ENCODE results near the gene EYA3. TPM values are rescaled to one million over a fixed set of nuclear protein-coding genes. Genes with fewer than 3 reads are reported as not detected.

Gene EYA3
- total and polyA plus RNA-seq, 2 donors (not counting 3 experiments of a cell fraction or from before 2014, with no cell fraction given): 12.7 to 33.0 TPM

DNA sequence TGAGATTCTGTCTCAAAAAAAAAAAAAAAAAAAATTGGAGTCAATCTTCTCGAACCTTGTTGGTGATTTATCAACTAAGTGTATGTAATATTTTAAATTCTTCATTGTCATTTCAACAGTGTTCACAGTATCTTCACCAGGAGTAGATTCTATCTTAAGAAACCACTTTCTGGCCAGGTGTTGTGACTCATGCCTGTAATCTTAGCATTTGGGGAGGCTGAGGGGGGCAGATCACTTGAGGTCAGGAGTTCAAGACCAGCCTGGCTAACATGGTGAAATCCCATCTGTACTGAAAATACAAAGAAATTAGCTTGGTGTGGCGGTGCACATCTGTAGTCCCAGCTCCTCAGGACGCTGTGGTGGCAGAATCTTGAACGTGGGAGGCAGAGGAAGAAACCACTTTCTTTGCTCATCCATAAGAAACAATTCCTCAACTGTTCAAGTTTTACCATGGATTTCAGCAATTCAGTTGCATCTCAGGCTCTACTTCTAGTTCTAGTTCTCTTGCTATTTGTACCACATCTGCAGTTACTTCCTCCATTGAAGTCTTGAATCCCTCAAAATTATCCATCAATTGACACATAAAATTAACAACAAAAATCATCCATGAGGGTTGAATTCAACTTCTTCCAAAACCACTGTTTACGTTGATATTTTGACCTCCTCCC is 30.4 kb upstream of the EYA3 start:
- Histone ChIP-seq H3K9me3 (replicated peaks; ENCODE audit: control insufficient read depth, insufficient read depth, low read length) (no peaks in the 10 kb centered on the region), H3K4me1 (ENCODE audit: control insufficient read depth, extremely low read depth, insufficient read depth, low read length) (no peaks in the 10 kb centered on the region), H3K9ac (replicated peaks; ENCODE audit: extremely low read depth, insufficient read depth, low read length) (no peak overlapping the region), H3K4me3 (replicated peaks in 1 of 3; ENCODE audit: insufficient read depth in 1 of 3, low read depth in 1 of 3, low read length in 3 of 3) (no peak overlapping the region), H3K27me3 (ENCODE audit: control insufficient read depth in 2 of 2, insufficient read depth in 2 of 2, low read length in 2 of 2) (no peaks in the 10 kb centered on the region), H3K79me2 (ENCODE audit: control insufficient read depth, insufficient read depth, low read length) (no peaks in the 10 kb centered on the region), H3K27ac (ENCODE audit: insufficient read depth, low read depth, low read length) (no peak overlapping the region), H3K9me1 (replicated peaks; ENCODE audit: control insufficient read depth, extremely low read depth, insufficient read depth, low read length) (no peaks in the 10 kb centered on the region), H3K36me3 (ENCODE audit: control insufficient read depth in 2 of 2, extremely low read depth in 1 of 2, insufficient read depth in 2 of 2, low read length in 2 of 2) (no peaks in the 10 kb centered on the region), H4K20me1 (replicated peaks; ENCODE audit: control insufficient read depth, extremely low read depth, insufficient read depth, low read length) (no peaks in the 10 kb centered on the region), H3K4me2 (ENCODE audit: insufficient read depth, low read length) (no peak overlapping the region), H2AFZ (ENCODE audit: low read depth, low read length) (no peak overlapping the region)
- DNase-seq (ENCODE audit: low read depth, low spot score): no peak
- FAIRE-seq: no peak
- no TSS peak for BruUV-seq (replicated peaks)
- dilution Hi-C loops (cut with MboI; ENCODE audit: extremely low pct_ligation_motif_present, low sequenced_read_pairs): no loop called here
- ChIA-PET CTCF (interaction anchor here (1.4 kb wide), 1 partner anchor 11 kb away, joined by 3 read pairs; no protein-coding TSS in a partner anchor), POLR2A (no interaction called here)
- intact Hi-C loops (cut with micrococcal nuclease): no loop called here
- TF ChIP-seq, protein P1, sequence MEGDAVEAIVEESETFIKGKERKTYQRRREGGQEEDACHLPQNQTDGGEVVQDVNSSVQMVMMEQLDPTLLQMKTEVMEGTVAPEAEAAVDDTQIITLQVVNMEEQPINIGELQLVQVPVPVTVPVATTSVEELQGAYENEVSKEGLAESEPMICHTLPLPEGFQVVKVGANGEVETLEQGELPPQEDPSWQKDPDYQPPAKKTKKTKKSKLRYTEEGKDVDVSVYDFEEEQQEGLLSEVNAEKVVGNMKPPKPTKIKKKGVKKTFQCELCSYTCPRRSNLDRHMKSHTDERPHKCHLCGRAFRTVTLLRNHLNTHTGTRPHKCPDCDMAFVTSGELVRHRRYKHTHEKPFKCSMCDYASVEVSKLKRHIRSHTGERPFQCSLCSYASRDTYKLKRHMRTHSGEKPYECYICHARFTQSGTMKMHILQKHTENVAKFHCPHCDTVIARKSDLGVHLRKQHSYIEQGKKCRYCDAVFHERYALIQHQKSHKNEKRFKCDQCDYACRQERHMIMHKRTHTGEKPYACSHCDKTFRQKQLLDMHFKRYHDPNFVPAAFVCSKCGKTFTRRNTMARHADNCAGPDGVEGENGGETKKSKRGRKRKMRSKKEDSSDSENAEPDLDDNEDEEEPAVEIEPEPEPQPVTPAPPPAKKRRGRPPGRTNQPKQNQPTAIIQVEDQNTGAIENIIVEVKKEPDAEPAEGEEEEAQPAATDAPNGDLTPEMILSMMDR (IDR thresholded peaks at IDR 0.05; ENCODE audit: extremely low read depth in 1 of 2, insufficient read depth in 1 of 2, low read depth in 1 of 2, low read length in 2 of 2): no peak
- TF ChIP-seq MYC (IDR thresholded peaks at IDR 0.05; ENCODE audit: low read depth, low read length): no peak
- TF ChIP-seq, protein P2, sequence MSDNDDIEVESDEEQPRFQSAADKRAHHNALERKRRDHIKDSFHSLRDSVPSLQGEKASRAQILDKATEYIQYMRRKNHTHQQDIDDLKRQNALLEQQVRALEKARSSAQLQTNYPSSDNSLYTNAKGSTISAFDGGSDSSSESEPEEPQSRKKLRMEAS (IDR thresholded peaks at IDR 0.05; ENCODE audit: insufficient read depth, insufficient read length): no peak

DNA sequence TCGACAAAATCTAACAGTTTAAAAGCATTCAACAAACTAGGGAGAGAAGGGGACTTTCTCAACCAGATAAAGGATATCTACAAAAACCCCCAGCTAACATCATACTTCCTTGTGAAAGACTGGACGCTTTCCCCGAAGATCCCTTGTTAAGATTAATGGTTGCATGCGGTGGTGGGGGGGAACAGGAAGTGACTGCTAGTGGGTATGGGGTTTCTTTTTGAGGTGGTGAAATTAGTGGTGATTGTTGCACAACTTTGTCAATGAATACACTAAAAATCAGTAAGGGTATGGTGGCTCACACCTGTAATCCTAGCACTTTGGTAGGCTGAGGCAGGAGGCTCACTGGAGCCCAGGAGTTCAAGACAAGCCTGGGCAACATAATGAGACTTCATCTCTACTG is 26.9 kb upstream of the EYA3 start:
- H3K9me3 ChIP-seq (replicated peaks; ENCODE audit: control insufficient read depth, insufficient read depth, low read length): no peaks in the 10 kb centered on the region
- no peak overlapping the region for H2AFZ ChIP-seq (ENCODE audit: low read depth, low read length)
- H3K79me2 ChIP-seq (ENCODE audit: control insufficient read depth, insufficient read depth, low read length): no peaks in the 10 kb centered on the region
- H3K27ac ChIP-seq (ENCODE audit: insufficient read depth, low read depth, low read length): no peak overlapping the region
- no peaks in the 10 kb centered on the region for H4K20me1 ChIP-seq (replicated peaks; ENCODE audit: control insufficient read depth, extremely low read depth, insufficient read depth, low read length)
- intact Hi-C loops (cut with micrococcal nuclease): no loop called here
- no peaks in the 10 kb centered on the region for H3K9me1 ChIP-seq (replicated peaks; ENCODE audit: control insufficient read depth, extremely low read depth, insufficient read depth, low read length)
- H3K36me3 ChIP-seq (ENCODE audit: control insufficient read depth in 2 of 2, extremely low read depth in 1 of 2, insufficient read depth in 2 of 2, low read length in 2 of 2): no peaks in the 10 kb centered on the region
- POLR2A ChIA-PET: no interaction called here
- CTCF ChIA-PET: interaction anchor here (1.8 kb wide), 1 partner anchor 94 kb away, joined by 5 read pairs; no protein-coding TSS in a partner anchor
- no peaks in the 10 kb centered on the region for H3K27me3 ChIP-seq (ENCODE audit: control insufficient read depth in 2 of 2, insufficient read depth in 2 of 2, low read length in 2 of 2)
- TF ChIP-seq JUN (IDR thresholded peaks at IDR 0.05; ENCODE audit: borderline replicate concordance, insufficient read depth, insufficient read length, low read depth) (no peak), POLR2AphosphoS5 (IDR thresholded peaks at IDR 0.05; ENCODE audit: insufficient read depth, low read depth, low read length) (no peak), GATA2 (IDR thresholded peaks at IDR 0.05; ENCODE audit: insufficient read depth, insufficient read length, low read depth, low read length) (no peak), FOS (IDR thresholded peaks at IDR 0.05; ENCODE audit: borderline replicate concordance, insufficient read depth, low read length) (no peak), EZH2 (IDR thresholded peaks at IDR 0.05; ENCODE audit: borderline replicate concordance, low read depth, low read length, severe bottlenecking) (no peak), POLR2A (IDR thresholded peaks at IDR 0.05; ENCODE audit: low read depth, low read length) (no peak)
- H3K9ac ChIP-seq (replicated peaks; ENCODE audit: extremely low read depth, insufficient read depth, low read length): no peak overlapping the region
- no peak for DNase-seq (ENCODE audit: low read depth, low spot score)
- H3K4me1 ChIP-seq (ENCODE audit: control insufficient read depth, extremely low read depth, insufficient read depth, low read length): peaks cover 20% of the 10 kb centered on the region
- dilution Hi-C loops (cut with MboI; ENCODE audit: extremely low pct_ligation_motif_present, low sequenced_read_pairs): no loop called here
- no peak overlapping the region for H3K4me3 ChIP-seq (replicated peaks in 1 of 3; ENCODE audit: insufficient read depth in 1 of 3, low read depth in 1 of 3, low read length in 3 of 3)
- peak; percentile 28 for FAIRE-seq
- BruUV-seq (replicated peaks): no TSS peak
- no peak overlapping the region for H3K4me2 ChIP-seq (ENCODE audit: insufficient read depth, low read length)

Data from endothelial cell of umbilical vein (primary cell).